H4 (cell line): Measurements from ENCODE around the gene ETFB. TPM values are rescaled to one million over a fixed set of nuclear protein-coding genes. Genes with fewer than 3 reads are reported as not detected.
"Not testable (repeated sequence)": the region's sequence is repeated elsewhere in the genome, so short reads cannot be mapped to it uniquely, and the experiment has no call there.

Source experiments
- DNase-seq: peaks from one replicate; pipeline ENCODE4 v3.0.0-alpha.2; 2015; ENCODE audit warnings: low spot score
- total RNA-seq: library from RNA; depleted of rRNA; stranded (reverse); fragments of >200 nt; shearing (Covaris generic); gene quantifications from 2 replicates; pipeline ENCODE4 v1.2.3, GENCODE V29; 2014; rRNA removed

The ETFB gene
- total RNA-seq, result 397 and 449 TPM in 2 replicates

- no peak for DNase-seq
Observed at GRCh38 chr19:51365965-51366388, at the start of gene ETFB. ETFB (minus strand) TSS chr19:51366388; CDS start chr19:51366326, 62 bp downstream.

DNA sequence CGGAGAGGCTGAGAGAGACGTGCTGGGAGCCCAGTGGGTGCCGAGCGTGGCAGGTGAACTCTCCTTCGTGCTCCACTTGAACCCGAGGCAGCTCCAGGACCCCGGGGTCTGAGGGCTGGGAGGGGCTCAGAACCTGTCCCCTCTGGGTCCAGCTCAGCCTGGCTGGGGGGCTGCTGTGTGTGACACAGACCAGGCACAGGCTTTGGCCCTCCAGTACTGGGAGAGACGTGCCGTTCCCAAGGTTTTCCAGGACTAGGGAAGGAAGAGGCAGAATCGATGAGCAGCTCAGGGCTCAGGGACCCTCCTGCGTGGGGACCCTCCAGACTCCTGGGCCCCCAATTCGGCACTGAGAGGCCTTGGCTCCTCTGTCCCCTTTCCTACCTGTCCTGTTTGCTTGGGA is 49.0 kb upstream of the ETFB start:
- DNase-seq, result no peak

GRCh38 chr19:51410950-51411748 is 45.0 kb upstream of the ETFB start:
- DNase-seq, result no peak

DNA sequence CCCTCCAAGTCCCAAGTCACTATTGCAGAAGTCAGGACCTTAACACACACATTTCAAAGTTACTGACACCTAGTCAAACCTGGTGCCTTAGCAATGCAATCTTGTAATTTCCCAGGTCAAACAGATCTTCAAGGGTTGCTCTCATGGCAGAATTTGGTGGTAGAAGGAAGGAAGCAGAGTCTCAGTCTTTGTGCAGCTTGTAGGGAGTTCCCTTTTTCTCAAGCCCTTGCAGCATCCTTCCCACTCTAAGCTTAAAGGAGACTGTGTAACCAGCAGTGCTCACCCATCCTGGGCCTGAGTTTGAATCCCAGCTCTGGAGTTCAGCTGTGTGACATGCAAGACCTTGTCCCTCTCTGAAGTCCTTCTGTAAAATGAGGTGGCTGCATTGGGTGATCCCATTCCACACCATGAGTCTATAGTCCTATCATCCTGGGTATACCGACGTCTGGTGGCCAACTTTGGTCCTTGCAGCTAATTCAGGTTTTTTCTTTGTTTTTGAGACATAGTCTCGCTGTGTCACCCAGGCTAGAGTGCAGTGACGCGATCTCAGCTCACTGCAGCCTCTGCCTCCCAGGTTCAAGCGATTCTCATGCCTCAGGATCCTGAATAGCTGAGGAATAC is 41.4 kb upstream of the ETFB start:
- DNase-seq, result peak; percentile 59

DNA sequence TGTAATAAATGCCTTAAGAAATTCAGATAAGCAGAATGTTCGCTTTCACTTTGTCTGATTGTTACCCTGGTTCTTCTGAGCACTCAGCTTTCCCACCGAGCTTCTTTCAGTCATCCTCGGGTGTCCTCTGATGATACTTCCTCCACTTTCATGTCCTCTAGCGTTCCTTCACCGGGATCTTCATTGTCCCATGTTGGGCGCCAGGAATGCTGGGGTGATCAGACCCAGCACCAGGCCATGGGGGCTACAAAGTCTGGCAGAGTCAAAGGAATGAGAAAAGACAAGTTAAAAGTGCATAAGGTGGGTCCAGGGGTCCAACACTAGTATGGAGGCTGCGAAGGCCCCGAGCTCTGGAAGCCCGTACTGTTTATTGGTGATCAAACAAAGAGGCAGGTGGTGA is 35.9 kb upstream of the ETFB start:
- no peak for DNase-seq

- DNase-seq, result not testable (repeated sequence)
Observed at GRCh38 chr19:51399936-51400335, 33.7 kb upstream of the ETFB start.

- DNase-seq, result no peak
Observed at GRCh38 chr19:51399231-51399630, 33.0 kb upstream of the ETFB start.

- peak; percentile 60 for DNase-seq
Observed at GRCh38 chr19:51398096-51398704, 32.0 kb upstream of the ETFB start.

DNA sequence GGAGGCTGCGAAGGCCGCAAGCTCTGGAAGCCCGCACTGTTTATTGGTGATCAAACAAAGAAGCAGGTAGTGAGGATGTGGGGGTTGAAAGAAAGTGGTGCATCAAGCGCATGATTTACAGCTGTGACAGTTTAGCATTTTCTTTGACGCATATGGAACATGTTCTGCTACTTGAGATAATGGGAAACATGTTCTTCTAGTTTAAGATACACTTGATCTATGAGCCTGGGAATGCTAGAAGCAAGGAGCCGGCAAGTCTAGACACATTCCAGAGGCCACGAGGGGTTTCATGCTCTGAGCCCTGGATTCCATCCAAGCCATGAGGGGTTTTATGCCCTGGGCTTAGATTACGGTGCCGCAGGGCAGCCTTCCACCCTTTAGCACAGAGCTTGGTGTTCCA is 31.3 kb upstream of the ETFB start:
- not testable (repeated sequence) for DNase-seq

- no peak for DNase-seq
Observed at GRCh38 chr19:51396175-51396574, 30.0 kb upstream of the ETFB start.

- peak; percentile 100 for DNase-seq
Observed at GRCh38 chr19:51394050-51394836, 28.1 kb upstream of the ETFB start.

- no peak for DNase-seq
Observed at GRCh38 chr19:51392701-51393100, 26.5 kb upstream of the ETFB start.

GRCh38 chr19:51391073-51391611 is 25.0 kb upstream of the ETFB start:
- no peak for DNase-seq

DNA sequence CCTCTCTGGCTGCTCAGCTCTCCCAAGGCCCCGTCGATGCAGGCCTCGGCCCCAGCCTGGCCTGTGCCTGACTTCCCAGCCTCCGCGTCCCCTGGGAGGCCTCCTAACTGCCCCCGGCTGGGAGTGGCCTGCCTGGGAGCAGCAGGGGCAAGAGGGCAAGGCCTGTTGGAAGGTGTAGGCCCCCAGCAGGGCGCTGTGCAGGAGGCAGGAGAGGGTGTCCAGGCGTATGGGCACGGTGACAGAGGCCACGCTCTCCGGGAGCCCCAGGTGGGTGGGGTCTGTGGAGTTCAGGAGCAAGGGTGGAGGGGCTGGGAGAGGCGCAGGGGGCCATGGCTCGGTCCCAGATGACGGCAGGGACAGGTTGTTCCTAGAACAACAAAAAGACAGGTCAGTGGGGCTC is 23.0 kb upstream of the ETFB start:
- DNase-seq, result no peak

DNA sequence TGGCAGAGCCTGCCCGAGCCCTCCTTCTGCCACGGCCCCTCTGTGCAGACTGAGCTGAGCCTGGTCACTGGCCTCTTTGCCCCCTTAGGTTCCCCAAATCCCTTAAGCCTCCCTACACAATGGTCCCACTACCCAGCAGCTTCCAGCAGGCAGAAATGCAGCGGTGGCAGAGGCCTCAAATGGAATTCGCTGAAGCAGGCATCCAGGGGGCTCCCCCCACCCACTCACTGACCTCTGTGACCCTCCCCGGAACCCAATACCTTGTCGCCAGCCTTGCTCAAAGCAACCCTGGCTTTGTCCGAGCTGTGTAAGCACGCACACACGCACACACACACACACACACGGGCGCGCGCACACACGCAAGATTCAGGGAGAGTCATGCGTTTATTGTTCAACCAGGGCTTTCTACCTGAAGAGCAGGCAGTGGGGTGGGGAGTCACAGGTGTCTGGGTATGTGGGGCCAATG is 21.8 kb upstream of the ETFB start, which contains the start of gene LIM2:
Gene LIM2, minus strand, starts transcription at position 51 of the 466 bp plus-strand sequence. CDS start 531 bp downstream, outside the sequence.
- DNase-seq, result no peak

DNA sequence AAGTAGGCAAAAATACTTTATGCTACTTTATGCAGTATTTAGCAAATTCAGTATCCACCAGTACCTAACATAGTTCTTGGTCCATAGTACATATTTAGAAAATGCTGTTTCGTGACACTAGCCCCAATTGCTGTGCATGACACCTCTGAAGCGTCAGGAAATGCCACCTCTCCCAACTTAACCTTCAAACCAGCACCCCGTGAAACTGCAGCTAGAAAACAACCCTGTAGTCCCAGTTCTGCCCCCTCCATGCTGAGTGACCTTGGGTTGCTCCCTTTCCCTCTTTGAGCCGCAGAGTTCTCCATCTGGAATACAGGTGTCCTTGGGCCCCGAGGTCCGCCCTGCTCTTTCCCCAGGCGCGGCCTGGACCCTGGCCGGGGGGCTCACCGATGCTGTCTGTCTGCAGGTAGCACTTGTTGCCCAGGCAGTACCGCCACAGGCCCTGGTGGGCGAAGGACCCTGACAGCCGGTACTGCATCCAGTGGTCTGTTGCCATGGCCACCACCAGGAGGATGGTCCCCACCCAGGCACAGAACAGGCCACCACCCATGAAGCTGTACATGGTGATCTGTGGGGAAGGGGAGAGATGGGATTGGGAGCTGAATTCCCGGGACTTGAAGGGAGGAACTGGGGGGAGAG is 20.8 kb upstream of the ETFB start:
- DNase-seq, result no peak

DNA sequence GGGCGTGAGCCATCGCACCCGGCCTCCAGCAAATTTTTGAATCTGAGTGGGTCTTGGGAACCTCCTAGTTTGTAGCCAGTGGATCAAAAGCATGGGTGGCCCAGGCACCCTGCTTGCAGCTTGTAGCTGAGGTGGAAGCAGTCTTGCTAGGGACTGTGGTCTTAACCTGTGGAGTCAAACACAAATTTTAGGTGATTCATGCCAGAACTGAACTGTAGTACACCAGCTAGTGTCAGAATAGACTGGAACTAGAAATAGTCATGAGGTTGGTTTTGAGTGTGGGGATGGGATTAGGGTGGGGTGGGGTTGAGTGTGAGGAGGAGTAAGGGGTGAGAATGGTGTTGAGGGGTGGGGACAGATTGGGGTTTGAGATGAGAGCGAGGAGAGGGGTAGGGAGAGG is 15.8 kb upstream of the ETFB start:
- DNase-seq, result no peak

DNA sequence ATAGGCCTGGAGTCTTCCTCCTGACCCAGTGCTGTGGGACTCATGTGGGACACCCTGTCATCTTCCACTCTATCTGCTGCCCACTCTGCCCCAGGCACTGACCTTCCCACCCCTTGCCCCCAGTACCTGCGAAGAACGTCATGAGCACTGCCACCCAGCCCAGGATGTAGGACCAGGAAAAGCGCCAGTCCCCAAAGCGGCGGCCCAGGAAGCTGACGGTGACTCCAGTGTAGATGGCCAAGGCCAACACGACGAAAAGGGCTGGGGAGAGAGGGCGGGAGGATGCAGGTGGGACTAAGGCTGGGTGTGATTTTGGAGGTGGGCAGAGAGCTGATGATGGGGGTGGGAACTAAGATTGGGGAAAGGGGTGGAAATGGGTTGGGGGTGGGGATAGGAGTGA is 14.2 kb upstream of the ETFB start:
- no peak for DNase-seq

GRCh38 chr19:51377422-51377821 is 11.2 kb upstream of the ETFB start:
- no peak for DNase-seq

DNA sequence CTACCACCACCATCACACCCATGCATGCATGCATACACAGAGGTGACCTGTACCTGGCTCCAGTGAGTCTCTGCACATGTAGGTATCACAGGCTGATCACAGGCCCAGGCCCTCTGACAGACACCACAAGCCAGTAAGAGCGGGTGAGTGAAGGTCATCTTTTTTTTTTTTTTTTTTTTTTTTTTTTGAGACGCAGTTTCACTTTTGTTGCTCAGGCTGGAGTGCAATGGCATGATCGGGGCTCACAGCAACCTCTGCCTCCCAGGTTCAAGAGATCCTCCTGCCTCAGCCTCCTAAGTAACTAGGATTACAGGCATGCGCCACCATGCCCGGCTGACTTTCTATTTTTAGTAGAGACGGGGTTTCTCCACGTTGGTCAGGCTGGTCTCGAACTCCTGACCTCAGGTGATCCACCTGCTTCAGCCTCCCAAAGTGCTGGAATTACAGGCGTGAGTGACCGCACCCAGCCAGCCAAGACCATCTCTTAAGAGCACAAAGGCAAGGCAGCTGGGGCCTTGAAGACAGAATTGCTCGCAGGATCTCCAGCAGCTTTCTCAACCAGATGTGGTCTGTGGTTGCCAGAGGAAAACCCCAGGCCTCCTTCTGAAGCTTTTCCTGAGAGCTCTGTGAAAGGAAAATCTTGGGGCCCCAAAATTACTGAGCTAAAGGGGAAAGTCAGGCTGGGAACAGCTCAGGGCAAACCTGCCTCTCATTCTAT is 9.5 kb upstream of the ETFB start:
- DNase-seq, result no peak
